Islet of Langerhans (tissue), 1 donor: ENCODE data around the gene ELAPOR2.
"Not testable (repeated sequence)": the region's sequence is repeated elsewhere in the genome, so short reads cannot be mapped to it uniquely, and the experiment has no call there.

Experiments
- FAIRE-seq: peaks from one replicate; lab custom pipeline; 2011; peaks lifted over from hg19 to GRCh38; lab: Jason Lieb, UNC

Gene ELAPOR2

GRCh38 chr7:87039691-87040299, 19.7 kb downstream of the ELAPOR2 start:
- FAIRE-seq = not testable (repeated sequence)

- FAIRE-seq = no peak
Observed at GRCh38 chr7:87038993-87039690, 20.3 kb downstream of the ELAPOR2 start.

- no peak for FAIRE-seq
Observed at GRCh38 chr7:87036985-87037384, 22.5 kb downstream of the ELAPOR2 start.

- no peak for FAIRE-seq
Observed at GRCh38 chr7:87032604-87033339, 26.7 kb downstream of the ELAPOR2 start.

- no peak for FAIRE-seq
Observed at GRCh38 chr7:87029078-87029477, 30.4 kb downstream of the ELAPOR2 start.

- no peak for FAIRE-seq
Observed at GRCh38 chr7:87028636-87029035, 30.8 kb downstream of the ELAPOR2 start.

- FAIRE-seq = no peak
Observed at GRCh38 chr7:87027900-87028299, 31.6 kb downstream of the ELAPOR2 start.

- no peak for FAIRE-seq
Observed at GRCh38 chr7:87021285-87021684, 38.2 kb downstream of the ELAPOR2 start.

- FAIRE-seq = no peak
Observed at GRCh38 chr7:87016606-87017005, 42.8 kb downstream of the ELAPOR2 start.

GRCh38 chr7:87013840-87014190, 45.6 kb downstream of the ELAPOR2 start:
- no peak for FAIRE-seq

GRCh38 chr7:87013136-87013839, 46.2 kb downstream of the ELAPOR2 start:
- FAIRE-seq = no peak
